Measurements from ENCODE around the gene KRT9. TPM values are rescaled to one million over a fixed set of nuclear protein-coding genes. Genes with fewer than 3 reads are reported as not detected.
"Not testable (repeated sequence)": the region's sequence is repeated elsewhere in the genome, so short reads cannot be mapped to it uniquely, and the experiment has no call there.

KRT9 gene
- total and polyA plus RNA-seq, 7 donors: not detected

DNA sequence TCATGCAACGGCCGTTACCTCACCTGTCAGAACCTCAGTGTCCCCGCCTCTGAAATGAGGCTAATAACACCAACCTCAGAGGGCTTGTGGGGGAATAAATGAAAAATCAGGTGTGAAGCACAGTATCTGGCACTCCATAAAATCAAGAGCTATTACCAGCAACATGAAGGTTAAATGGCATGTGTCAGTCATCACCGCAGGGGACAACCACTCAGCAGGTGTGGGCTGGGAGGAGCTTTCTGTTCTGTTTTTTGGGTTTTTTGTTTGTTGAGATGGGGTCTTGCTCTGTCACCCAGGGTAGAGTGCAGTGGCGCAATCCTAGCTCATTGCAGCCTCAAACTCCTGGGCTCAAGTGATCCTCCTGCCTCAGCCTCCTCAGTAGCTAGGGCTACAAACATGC is 26.9 kb downstream of the KRT9 start:
- DNase-seq: no peak
- WGBS, 2 donors: 78 to 85% methylated on average over 5 of the region's 5 CpGs
- intact Hi-C loops (cut with DNase I): loop anchor here (5.0 kb wide), 1 partner anchor 743 kb away; no protein-coding TSS in a partner anchor
- Histone ChIP-seq H3K27ac (no peak overlapping the region), H3K4me3 (no peak overlapping the region), H3K9me3 (peaks cover 0 to 2% (median 0%) of the 10 kb centered on the region in 4 donors), H3K4me1 (peaks cover 0 to 29% (median 23%) of the 10 kb centered on the region in 4 donors), H3K27me3 (no peaks in the 10 kb centered on the region), H3K36me3 (no peaks in the 10 kb centered on the region)
- TF ChIP-seq POLR2AphosphoS5 (IDR thresholded peaks at IDR 0.05) (no peak), POLR2A (IDR thresholded peaks at IDR 0.05) (no peak), EP300 (IDR thresholded peaks at IDR 0.05) (no peak)
- TF ChIP-seq, protein P1, sequence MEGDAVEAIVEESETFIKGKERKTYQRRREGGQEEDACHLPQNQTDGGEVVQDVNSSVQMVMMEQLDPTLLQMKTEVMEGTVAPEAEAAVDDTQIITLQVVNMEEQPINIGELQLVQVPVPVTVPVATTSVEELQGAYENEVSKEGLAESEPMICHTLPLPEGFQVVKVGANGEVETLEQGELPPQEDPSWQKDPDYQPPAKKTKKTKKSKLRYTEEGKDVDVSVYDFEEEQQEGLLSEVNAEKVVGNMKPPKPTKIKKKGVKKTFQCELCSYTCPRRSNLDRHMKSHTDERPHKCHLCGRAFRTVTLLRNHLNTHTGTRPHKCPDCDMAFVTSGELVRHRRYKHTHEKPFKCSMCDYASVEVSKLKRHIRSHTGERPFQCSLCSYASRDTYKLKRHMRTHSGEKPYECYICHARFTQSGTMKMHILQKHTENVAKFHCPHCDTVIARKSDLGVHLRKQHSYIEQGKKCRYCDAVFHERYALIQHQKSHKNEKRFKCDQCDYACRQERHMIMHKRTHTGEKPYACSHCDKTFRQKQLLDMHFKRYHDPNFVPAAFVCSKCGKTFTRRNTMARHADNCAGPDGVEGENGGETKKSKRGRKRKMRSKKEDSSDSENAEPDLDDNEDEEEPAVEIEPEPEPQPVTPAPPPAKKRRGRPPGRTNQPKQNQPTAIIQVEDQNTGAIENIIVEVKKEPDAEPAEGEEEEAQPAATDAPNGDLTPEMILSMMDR (IDR thresholded peaks at IDR 0.05): no peak

DNA sequence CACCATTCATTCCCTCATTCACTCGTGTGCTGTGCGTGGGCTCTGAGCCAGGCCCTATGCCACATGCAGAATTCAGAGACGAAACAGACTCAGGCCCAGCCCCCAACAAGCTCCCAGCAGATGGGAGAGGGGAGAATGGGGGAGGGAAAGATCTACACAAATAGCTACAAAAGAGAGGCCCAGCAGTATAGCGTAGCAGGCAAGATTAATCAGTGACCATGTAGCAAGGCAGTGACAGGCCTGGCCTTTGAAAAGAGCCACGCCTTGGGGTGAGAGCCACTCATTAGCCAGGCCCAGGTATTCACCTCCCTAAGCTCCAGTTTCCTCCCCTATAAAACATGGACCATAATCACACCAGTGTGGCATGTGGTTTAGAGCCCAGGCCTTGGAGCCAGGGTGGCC is 27.4 kb downstream of the KRT9 start:
- Histone ChIP-seq H3K27ac (no peak overlapping the region), H3K27me3 (no peaks in the 10 kb centered on the region), H3K4me3 (no peak overlapping the region), H3K9me3 (peaks cover 0 to 2% (median 0%) of the 10 kb centered on the region in 4 donors), H3K4me1 (peaks cover 0 to 25% (median 22%) of the 10 kb centered on the region in 4 donors), H3K36me3 (no peaks in the 10 kb centered on the region)
- DNase-seq: no peak
- WGBS, 2 donors: 15 to 56% methylated on average over 5 of the region's 5 CpGs
- TF ChIP-seq EP300 (IDR thresholded peaks at IDR 0.05) (no peak), POLR2A (IDR thresholded peaks at IDR 0.05) (no peak), POLR2AphosphoS5 (IDR thresholded peaks at IDR 0.05) (no peak)
- TF ChIP-seq, protein P1 (IDR thresholded peaks at IDR 0.05): no peak
- intact Hi-C loops (cut with DNase I): no loop called here

GRCh38 chr17:41542786-41543185 is 29.1 kb downstream of the KRT9 start:
- H3K36me3 ChIP-seq; H3K27me3 ChIP-seq; H3K27ac ChIP-seq; intact Hi-C loops (cut with DNase I); DNase-seq; H3K4me3 ChIP-seq; H3K4me1 ChIP-seq; H3K9me3 ChIP-seq: not testable (repeated sequence)
- 73 to 82% methylated on average over 10 of the region's 10 CpGs for WGBS, 2 donors

DNA sequence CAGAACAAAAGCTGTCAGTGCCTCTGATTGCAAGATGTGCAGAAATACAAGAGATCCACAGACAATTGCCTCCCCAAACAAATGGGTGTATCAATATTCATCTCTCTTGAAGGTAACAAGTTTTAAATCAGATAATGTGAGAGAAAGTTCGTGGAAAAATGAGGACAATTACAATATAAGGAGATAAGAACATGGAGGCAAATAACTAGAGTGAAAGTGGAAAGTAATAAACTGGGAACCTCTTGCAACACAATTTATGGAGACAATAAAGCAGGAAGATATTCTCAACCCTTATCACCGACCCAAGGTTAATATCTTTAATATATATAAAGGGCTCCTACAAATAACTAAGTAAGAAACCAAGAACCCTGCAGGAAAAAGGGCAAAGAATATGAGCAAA is 29.5 kb downstream of the KRT9 start:
- no peaks in the 10 kb centered on the region for H3K36me3 ChIP-seq
- TF ChIP-seq POLR2A (IDR thresholded peaks at IDR 0.05) (no peak), EP300 (IDR thresholded peaks at IDR 0.05) (no peak), POLR2AphosphoS5 (IDR thresholded peaks at IDR 0.05) (no peak)
- TF ChIP-seq, protein P1 (IDR thresholded peaks at IDR 0.05): no peak
- H3K4me1 ChIP-seq: peaks cover 0 to 6% (median 2%) of the 10 kb centered on the region in 4 donors
- no peak for DNase-seq
- H3K27me3 ChIP-seq: no peaks in the 10 kb centered on the region
- 12 to 54% methylated on average over 2 of the region's 2 CpGs for WGBS, 2 donors
- intact Hi-C loops (cut with DNase I): no loop called here
- H3K27ac ChIP-seq: no peak overlapping the region
- no peak overlapping the region for H3K4me3 ChIP-seq
- peaks cover 0 to 2% (median 0%) of the 10 kb centered on the region in 4 donors for H3K9me3 ChIP-seq

GRCh38 chr17:41540921-41541625 is 30.8 kb downstream of the KRT9 start:
- Histone ChIP-seq H3K4me1 (peaks cover 0 to 6% (median 2%) of the 10 kb centered on the region in 4 donors), H3K27ac (no peak overlapping the region), H3K36me3 (no peaks in the 10 kb centered on the region), H3K27me3 (no peaks in the 10 kb centered on the region), H3K9me3 (no peaks in the 10 kb centered on the region), H3K4me3 (no peak overlapping the region)
- TF ChIP-seq POLR2A (IDR thresholded peaks at IDR 0.05): no peak
- no peak for TF ChIP-seq POLR2AphosphoS5 (IDR thresholded peaks at IDR 0.05)
- TF ChIP-seq EP300 (IDR thresholded peaks at IDR 0.05): no peak
- TF ChIP-seq, protein P1 (IDR thresholded peaks at IDR 0.05): no peak
- WGBS, 2 donors: 74 to 85% methylated on average over 10 of the region's 10 CpGs
- intact Hi-C loops (cut with DNase I): no loop called here
- DNase-seq: no peak
